Uterus (tissue), 4 donors: ENCODE results near the gene S100A10. TPM values are rescaled to one million over a fixed set of nuclear protein-coding genes. Genes with fewer than 3 reads are reported as not detected.

Source experiments
- DNase-seq, 2 donors: peaks; one replicate each; pipeline ENCODE4 v3.0.0-alpha.2; 2019 to 2020
- H3K27ac ChIP-seq, 2 donors: fragments of 200-600 bp; sonication (generic); 1 replicate in 1 of 2; 2 replicates in 1 of 2; pipeline ENCODE4 v1.5.1; 2016 to 2018
- H3K27me3 ChIP-seq, 2 donors: fragments of 200-600 bp; sonication (generic); one replicate each; pipeline ENCODE4 v1.5.1; 2018 to 2019; ENCODE audit warnings: control low read depth in 1 of 2
- H3K36me3 ChIP-seq, 2 donors: fragments of 200-600 bp; sonication (generic); one replicate each; pipeline ENCODE4 v1.5.1; 2019; ENCODE audit warnings: control low read depth in 1 of 2
- H3K4me1 ChIP-seq, 2 donors: fragments of 200-600 bp; sonication (generic); one replicate each; pipeline ENCODE4 v1.5.1; 2018 to 2019; ENCODE audit warnings: control low read depth in 1 of 2
- H3K4me3 ChIP-seq, 2 donors: fragments of 200-600 bp; sonication (generic); 1 replicate in 1 of 2; 2 replicates in 1 of 2; pipeline ENCODE4 v1.5.1; 2018 to 2019; ENCODE audit warnings: mild to moderate bottlenecking in 1 of 2
- H3K9me3 ChIP-seq, 2 donors: fragments of 200-600 bp; sonication (generic); one replicate each; pipeline ENCODE4 v1.5.1; 2019; ENCODE audit warnings: control low read depth in 1 of 2
- CTCF ChIP-seq, 4 experiments: fragments of 200-600 bp in 2 of 4; fragments of 450-650 bp in 2 of 4; sonication (generic) in 2 of 4; IDR thresholded peaks; one replicate each; pipeline ENCODE4 v1.5.1; 2016 to 2019; ENCODE audit warnings: antibody characterized with exemption in 4 of 4, mild to moderate bottlenecking in 2 of 4, moderate library complexity in 1 of 4
- POLR2A ChIP-seq, 2 donors: fragments of 450-650 bp; IDR thresholded peaks; one replicate each; pipeline ENCODE4 v1.6.1; 2016; ENCODE audit warnings: antibody characterized with exemption in 2 of 2, mild to moderate bottlenecking in 1 of 2, moderate library complexity in 1 of 2
- intact Hi-C: fragments of 100-400 bp; cut with DNase I; formaldehyde crosslinking; loops from one replicate; pipeline ENCODE4 v1.15.1; 2023; ENCODE audit warnings: low total_unique reads
- total RNA-seq, 4 donors: library from RNA; depleted of rRNA in 3 of 4; stranded (reverse); fragments of >200 nt in 3 of 4; gene quantifications; one replicate each; pipeline versions ENCODE4 v1.1.0 to v1.2.4, GENCODE V29; 2014 to 2023
- donor health status: DM: yes; HTN: yes; CAD: no.

S100A10 gene
- total RNA-seq, 4 donors from 2014 or later, result 21.8 to 189 (median 34.6) TPM

- no peak overlapping the region for H3K27ac ChIP-seq
- intact Hi-C loops, result no loop called here
- H3K36me3 ChIP-seq, result no peaks in the 10 kb centered on the region
- no peak overlapping the region for H3K4me3 ChIP-seq
- no peaks in the 10 kb centered on the region for H3K9me3 ChIP-seq
- no peak for TF ChIP-seq POLR2A (IDR thresholded peaks at IDR 0.05)
- no peak for TF ChIP-seq CTCF (IDR thresholded peaks at IDR 0.05)
- DNase-seq, result no peak
- no peaks in the 10 kb centered on the region for H3K27me3 ChIP-seq
- peaks cover 0 to 4% of the 10 kb centered on the region in 2 donors for H3K4me1 ChIP-seq
These were observed 11.2 kb downstream of the S100A10 start for GRCh38 chr1:151982300-151983005.

GRCh38 chr1:151981178-151981525 is 12.5 kb downstream of the S100A10 start:
- intact Hi-C loops, result no loop called here
- Histone ChIP-seq H3K27ac (peak overlapping the region in 1 of 2 donors; percentile 55), H3K4me3 (no peak overlapping the region), H3K9me3 (no peaks in the 10 kb centered on the region), H3K27me3 (no peaks in the 10 kb centered on the region), H3K4me1 (peaks cover 0 to 4% of the 10 kb centered on the region in 2 donors), H3K36me3 (no peaks in the 10 kb centered on the region)
- TF ChIP-seq POLR2A (IDR thresholded peaks at IDR 0.05), result no peak
- no peak for TF ChIP-seq CTCF (IDR thresholded peaks at IDR 0.05)
- DNase-seq, result no peak

GRCh38 chr1:151980287-151981177 is 13.1 kb downstream of the S100A10 start:
- Histone ChIP-seq H3K4me3 (no peak overlapping the region), H3K36me3 (no peaks in the 10 kb centered on the region), H3K27me3 (no peaks in the 10 kb centered on the region), H3K4me1 (peaks cover 0 to 4% of the 10 kb centered on the region in 2 donors), H3K9me3 (no peaks in the 10 kb centered on the region), H3K27ac (peak overlapping the region; percentile 35 to 55)
- intact Hi-C loops, result no loop called here
- no peak for TF ChIP-seq CTCF (IDR thresholded peaks at IDR 0.05)
- TF ChIP-seq POLR2A (IDR thresholded peaks at IDR 0.05), result no peak
- peak; percentile 41 to 50 for DNase-seq

GRCh38 chr1:151978922-151979321 is 14.7 kb downstream of the S100A10 start:
- no peak overlapping the region for H3K27ac ChIP-seq
- H3K4me1 ChIP-seq, result peaks cover 0 to 4% of the 10 kb centered on the region in 2 donors
- TF ChIP-seq CTCF (IDR thresholded peaks at IDR 0.05) (no peak), POLR2A (IDR thresholded peaks at IDR 0.05) (no peak)
- no peaks in the 10 kb centered on the region for H3K27me3 ChIP-seq
- H3K9me3 ChIP-seq, result no peaks in the 10 kb centered on the region
- DNase-seq, result no peak
- H3K36me3 ChIP-seq, result no peaks in the 10 kb centered on the region
- intact Hi-C loops, result no loop called here
- no peak overlapping the region for H3K4me3 ChIP-seq

GRCh38 chr1:151977662-151978230 is 15.9 kb downstream of the S100A10 start:
- no peak for DNase-seq
- TF ChIP-seq POLR2A (IDR thresholded peaks at IDR 0.05), result no peak
- no peak for TF ChIP-seq CTCF (IDR thresholded peaks at IDR 0.05)
- intact Hi-C loops, result no loop called here
- Histone ChIP-seq H3K9me3 (no peaks in the 10 kb centered on the region), H3K27me3 (no peaks in the 10 kb centered on the region), H3K27ac (no peak overlapping the region), H3K4me3 (no peak overlapping the region), H3K36me3 (no peaks in the 10 kb centered on the region), H3K4me1 (peaks cover 0 to 4% of the 10 kb centered on the region in 2 donors)
